GM12878 (cell line): Measurements from ENCODE around the gene CDC27.

Source experiments
- CTCF ChIP-seq, 3 experiments: IDR thresholded peaks in 2 of 3; conservative IDR thresholded peaks in 1 of 3; 2 replicates each; pipeline ENCODE4 v1.5.1; 2011; ENCODE audit warnings: low read depth in 3 of 3, low read length in 3 of 3, mild to moderate bottlenecking in 3 of 3, control low read depth in 2 of 3, moderate library complexity in 2 of 3, inconsistent platforms in 1 of 3, mixed read lengths in 1 of 3; ENCODE audit not compliant: control insufficient read depth in 2 of 3, insufficient read depth in 1 of 3; ENCODE audit errors: extremely low read depth in 1 of 3
- EGR1 ChIP-seq, 2 experiments: IDR thresholded peaks; 1 replicate in 1 of 2; 2 replicates in 1 of 2; pipeline ENCODE4 v1.6.1; 2011 to 2012; ENCODE audit warnings: low read depth in 2 of 2, low read length in 2 of 2, borderline replicate concordance in 1 of 2, mild to moderate bottlenecking in 1 of 2, moderate library complexity in 1 of 2
- EZH2 ChIP-seq: IDR thresholded peaks from 2 replicates; pipeline ENCODE4 v1.6.1; 2012; ENCODE audit warnings: low read depth, mild to moderate bottlenecking, control low read depth, inconsistent platforms, low read length, borderline replicate concordance; ENCODE audit not compliant: control insufficient read depth
- MTA3 ChIP-seq: IDR thresholded peaks from 2 replicates; pipeline ENCODE4 v1.6.1; 2012; ENCODE audit warnings: low read length, inconsistent platforms, borderline replicate concordance
- MYC ChIP-seq: IDR thresholded peaks from 2 replicates; pipeline ENCODE4 v1.6.1; 2011; ENCODE audit warnings: mild to moderate bottlenecking, low read length, moderate library complexity, inconsistent platforms; ENCODE audit not compliant: insufficient read depth, insufficient replicate concordance, insufficient read length, severe bottlenecking
- POLR2A ChIP-seq: IDR thresholded peaks from 2 replicates; pipeline ENCODE4 v1.6.1; 2011; ENCODE audit warnings: low read depth, mild to moderate bottlenecking, low read length
- POLR2AphosphoS2 ChIP-seq: IDR thresholded peaks from 2 replicates; pipeline ENCODE4 v1.6.1; 2011; ENCODE audit warnings: low read depth, mild to moderate bottlenecking, low read length, improper control_type of control experiment, moderate library complexity
- RB1 ChIP-seq: fragments of 450-650 bp; formaldehyde crosslinking; IDR thresholded peaks from 2 replicates; pipeline ENCODE4 v1.6.1; 2017; ENCODE audit warnings: mild to moderate bottlenecking, borderline replicate concordance
- RBBP5 ChIP-seq: fragments of 200-600 bp; sonication (generic); conservative IDR thresholded peaks from 2 replicates; pipeline ENCODE4 v1.6.1; 2016
- SREBF2 ChIP-seq: IDR thresholded peaks from 2 replicates; pipeline ENCODE4 v1.6.1; 2012; ENCODE audit warnings: mild to moderate bottlenecking, low read length
- STAT1 ChIP-seq: fragments of 450-650 bp; conservative IDR thresholded peaks from 2 replicates; pipeline ENCODE4 v1.6.1; 2014; ENCODE audit warnings: antibody characterized with exemption, mild to moderate bottlenecking
- TAF1 ChIP-seq: IDR thresholded peaks from 2 replicates; pipeline ENCODE4 v1.6.1; 2011; ENCODE audit warnings: mild to moderate bottlenecking, low read depth, low read length, borderline replicate concordance
- TF ChIP-seq, protein P1 (sequence below): IDR thresholded peaks from 2 replicates; pipeline ENCODE4 v1.6.1; 2012; ENCODE audit warnings: low read length, inconsistent platforms
- TF ChIP-seq, protein P2 (sequence below): fragments of 450-650 bp; IDR thresholded peaks from 2 replicates; pipeline ENCODE4 v1.6.1; 2016; ENCODE audit warnings: mild to moderate bottlenecking

DNA sequence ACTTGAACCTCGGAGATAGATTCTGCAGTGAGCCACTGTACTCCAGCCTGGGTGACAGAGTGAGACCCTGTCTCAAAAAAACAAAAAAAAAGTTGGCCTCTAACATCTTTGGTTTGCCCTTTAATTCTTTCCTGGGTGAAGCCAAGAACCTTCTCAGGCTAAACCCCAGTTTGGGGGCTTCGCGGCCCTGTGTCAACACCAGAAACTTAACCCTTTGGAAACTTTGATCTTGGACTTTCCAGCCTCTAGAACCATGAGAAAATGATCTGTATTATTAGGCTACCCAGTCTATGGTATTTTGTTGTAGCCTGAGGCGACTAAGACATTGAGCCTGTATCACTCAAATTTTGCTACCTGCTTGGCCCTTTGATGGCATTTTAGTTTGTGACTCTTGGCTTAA is 86.2 kb downstream of the CDC27 start:
- TF ChIP-seq CTCF (IDR thresholded peaks at IDR 0.05 in 2 of 3, conservative IDR thresholded peaks at IDR 0.05 in 1 of 3; ENCODE audit: control insufficient read depth in 2 of 3, extremely low read depth in 1 of 3, insufficient read depth in 1 of 3, low read depth in 3 of 3, low read length in 3 of 3): no peak
- TF ChIP-seq TAF1: no peak
- no peak for TF ChIP-seq EZH2
- TF ChIP-seq, protein P1, sequence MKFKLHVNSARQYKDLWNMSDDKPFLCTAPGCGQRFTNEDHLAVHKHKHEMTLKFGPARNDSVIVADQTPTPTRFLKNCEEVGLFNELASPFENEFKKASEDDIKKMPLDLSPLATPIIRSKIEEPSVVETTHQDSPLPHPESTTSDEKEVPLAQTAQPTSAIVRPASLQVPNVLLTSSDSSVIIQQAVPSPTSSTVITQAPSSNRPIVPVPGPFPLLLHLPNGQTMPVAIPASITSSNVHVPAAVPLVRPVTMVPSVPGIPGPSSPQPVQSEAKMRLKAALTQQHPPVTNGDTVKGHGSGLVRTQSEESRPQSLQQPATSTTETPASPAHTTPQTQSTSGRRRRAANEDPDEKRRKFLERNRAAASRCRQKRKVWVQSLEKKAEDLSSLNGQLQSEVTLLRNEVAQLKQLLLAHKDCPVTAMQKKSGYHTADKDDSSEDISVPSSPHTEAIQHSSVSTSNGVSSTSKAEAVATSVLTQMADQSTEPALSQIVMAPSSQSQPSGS: no peak
- no peak for TF ChIP-seq POLR2A
- TF ChIP-seq MTA3: no peak
- no peak for TF ChIP-seq RB1
- no peak for TF ChIP-seq SREBF2
- TF ChIP-seq STAT1: no peak
- no peak for TF ChIP-seq EGR1 (IDR thresholded peaks at IDR 0.05; ENCODE audit: borderline replicate concordance in 1 of 2, low read depth in 2 of 2, low read length in 2 of 2)
- TF ChIP-seq POLR2AphosphoS2: no peak
- no peak for TF ChIP-seq MYC
- TF ChIP-seq, protein P2, sequence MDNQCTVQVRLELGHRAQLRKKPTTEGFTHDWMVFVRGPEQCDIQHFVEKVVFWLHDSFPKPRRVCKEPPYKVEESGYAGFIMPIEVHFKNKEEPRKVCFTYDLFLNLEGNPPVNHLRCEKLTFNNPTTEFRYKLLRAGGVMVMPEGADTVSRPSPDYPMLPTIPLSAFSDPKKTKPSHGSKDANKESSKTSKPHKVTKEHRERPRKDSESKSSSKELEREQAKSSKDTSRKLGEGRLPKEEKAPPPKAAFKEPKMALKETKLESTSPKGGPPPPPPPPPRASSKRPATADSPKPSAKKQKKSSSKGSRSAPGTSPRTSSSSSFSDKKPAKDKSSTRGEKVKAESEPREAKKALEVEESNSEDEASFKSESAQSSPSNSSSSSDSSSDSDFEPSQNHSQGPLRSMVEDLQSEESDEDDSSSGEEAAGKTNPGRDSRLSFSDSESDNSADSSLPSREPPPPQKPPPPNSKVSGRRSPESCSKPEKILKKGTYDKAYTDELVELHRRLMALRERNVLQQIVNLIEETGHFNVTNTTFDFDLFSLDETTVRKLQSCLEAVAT: no peak
- TF ChIP-seq RBBP5: no peak
